ENCODE measurements around the gene STARD13. TPM values are rescaled to one million over a fixed set of nuclear protein-coding genes. Genes with fewer than 3 reads are reported as not detected.

The STARD13 gene
- total and polyA plus RNA-seq, 2 donors (not counting 1 experiment from before 2014, with no cell fraction given), result 0.06 to 0.22 TPM

- intact Hi-C loops (cut with micrococcal nuclease), result no loop called here
These were observed 46.4 kb upstream of the STARD13 start for GRCh38 chr13:33331962-33332361.

GRCh38 chr13:33330483-33330882, 44.9 kb upstream of the STARD13 start:
- no peak overlapping the region for H3K27ac ChIP-seq (ENCODE audit: low read length in 2 of 2)
- TF ChIP-seq EZH2 (IDR thresholded peaks at IDR 0.05; ENCODE audit: borderline replicate concordance, insufficient read depth, low read depth, low read length, poor library complexity, severe bottlenecking), result no peak
- TF ChIP-seq CTCF (IDR thresholded peaks at IDR 0.05), result no peak

More at GRCh38 chr13:33331962-33332361, 46.4 kb upstream of the STARD13 start:
- no peaks in the 10 kb centered on the region for H3K36me3 ChIP-seq (replicated peaks in 1 of 2; ENCODE audit: control extremely low read depth in 1 of 2, control insufficient read depth in 1 of 2, extremely low read depth in 1 of 2, insufficient read depth in 2 of 2, low read length in 1 of 2)
- H4K20me1 ChIP-seq (ENCODE audit: control insufficient read depth, insufficient read depth, low read length, poor library complexity, severe bottlenecking), result no peaks in the 10 kb centered on the region
- no peak overlapping the region for H3K4me3 Mint-ChIP-seq
- POLR2A ChIA-PET, result no interaction called here
- no peak overlapping the region for H3K27ac ChIP-seq (ENCODE audit: low read length in 2 of 2)
- no peak overlapping the region for H3K4me3 ChIP-seq (ENCODE audit: control extremely low read depth in 1 of 5, extremely low read depth in 1 of 5, insufficient read depth in 1 of 5, low read depth in 2 of 5, low read length in 4 of 5)
- CTCF ChIA-PET, result no interaction called here
- no peaks in the 10 kb centered on the region for H3K4me1 Mint-ChIP-seq
- H2AFZ ChIP-seq (ENCODE audit: insufficient read depth, low read depth, low read length, poor library complexity, severe bottlenecking), result no peak overlapping the region
- no peaks in the 10 kb centered on the region for H3K4me1 ChIP-seq (ENCODE audit: control insufficient read depth in 2 of 2, insufficient read depth in 2 of 2, low read length in 2 of 2)
- H3K27me3 Mint-ChIP-seq, result peaks cover 26% of the 10 kb centered on the region
- DNase-seq, result no peak
- no peaks in the 10 kb centered on the region for H3K9me3 ChIP-seq (ENCODE audit: control extremely low read depth in 1 of 3, control insufficient read depth in 2 of 3, insufficient read depth in 1 of 3, low read length in 2 of 3)
- WGBS (ENCODE audit: insufficient coverage), result 89% methylated on average over 2 of the region's 3 CpGs
- H3K27ac Mint-ChIP-seq, result no peak overlapping the region
- TF ChIP-seq CTCF (IDR thresholded peaks at IDR 0.05) (no peak), EZH2 (IDR thresholded peaks at IDR 0.05; ENCODE audit: borderline replicate concordance, insufficient read depth, low read depth, low read length, poor library complexity, severe bottlenecking) (no peak)
- ATAC-seq (ENCODE audit: low read depth), result no peak
- no peak overlapping the region for H3K4me2 ChIP-seq (replicated peaks; ENCODE audit: low read depth, low read length, poor library complexity, severe bottlenecking)
- H3K27me3 ChIP-seq (replicated peaks in 1 of 4; ENCODE audit: control extremely low read depth in 1 of 4, control insufficient read depth in 3 of 4, insufficient read depth in 4 of 4, low read length in 3 of 4), result peaks cover 0 to 2% (median 0%) of the 10 kb centered on the region in 4 experiments
- H3K9me3 Mint-ChIP-seq (ENCODE audit: insufficient read depth), result no peaks in the 10 kb centered on the region
- no peaks in the 10 kb centered on the region for H3K79me2 ChIP-seq (ENCODE audit: control insufficient read depth, insufficient read depth, low read length)
- H3K9ac ChIP-seq (ENCODE audit: low read length), result no peak overlapping the region

More at GRCh38 chr13:33330483-33330882, 44.9 kb upstream of the STARD13 start:
- H3K9me3 ChIP-seq (ENCODE audit: control extremely low read depth in 1 of 3, control insufficient read depth in 2 of 3, insufficient read depth in 1 of 3, low read length in 2 of 3), result no peaks in the 10 kb centered on the region
- H3K4me3 ChIP-seq (ENCODE audit: control extremely low read depth in 1 of 5, extremely low read depth in 1 of 5, insufficient read depth in 1 of 5, low read depth in 2 of 5, low read length in 4 of 5), result no peak overlapping the region
- no peak overlapping the region for H3K9ac ChIP-seq (ENCODE audit: low read length)
- H4K20me1 ChIP-seq (ENCODE audit: control insufficient read depth, insufficient read depth, low read length, poor library complexity, severe bottlenecking), result no peaks in the 10 kb centered on the region
- no peaks in the 10 kb centered on the region for H3K4me1 ChIP-seq (ENCODE audit: control insufficient read depth in 2 of 2, insufficient read depth in 2 of 2, low read length in 2 of 2)
- H3K4me1 Mint-ChIP-seq, result peaks cover 2% of the 10 kb centered on the region
- intact Hi-C loops (cut with micrococcal nuclease), result no loop called here
- no peak overlapping the region for H3K27ac Mint-ChIP-seq
- no peak overlapping the region for H3K4me2 ChIP-seq (replicated peaks; ENCODE audit: low read depth, low read length, poor library complexity, severe bottlenecking)
- H3K27me3 Mint-ChIP-seq, result peaks cover 31% of the 10 kb centered on the region
- no peak for DNase-seq
- no peak for ATAC-seq (ENCODE audit: low read depth)
- POLR2A ChIA-PET, result no interaction called here
- H3K79me2 ChIP-seq (ENCODE audit: control insufficient read depth, insufficient read depth, low read length), result no peaks in the 10 kb centered on the region
- H3K36me3 ChIP-seq (replicated peaks in 1 of 2; ENCODE audit: control extremely low read depth in 1 of 2, control insufficient read depth in 1 of 2, extremely low read depth in 1 of 2, insufficient read depth in 2 of 2, low read length in 1 of 2), result no peaks in the 10 kb centered on the region
- no peak overlapping the region for H3K4me3 Mint-ChIP-seq
- 100% methylated on average over 3 of the region's 6 CpGs for WGBS (ENCODE audit: insufficient coverage)
- H2AFZ ChIP-seq (ENCODE audit: insufficient read depth, low read depth, low read length, poor library complexity, severe bottlenecking), result no peak overlapping the region
- H3K9me3 Mint-ChIP-seq (ENCODE audit: insufficient read depth), result no peaks in the 10 kb centered on the region
- H3K27me3 ChIP-seq (replicated peaks in 1 of 4; ENCODE audit: control extremely low read depth in 1 of 4, control insufficient read depth in 3 of 4, insufficient read depth in 4 of 4, low read length in 3 of 4), result peaks cover 0 to 2% (median 0%) of the 10 kb centered on the region in 4 experiments
- CTCF ChIA-PET, result no interaction called here

All from B cell (primary cell).